IPS-18c (cell line): Measurements from ENCODE around the gene RAET1L.
"Not testable (repeated sequence)": the region's sequence is repeated elsewhere in the genome, so short reads cannot be mapped to it uniquely, and the experiment has no call there.

Source experiments
- H3K4me3 ChIP-seq: 2 replicates; pipeline ENCODE4 v1.7.0; 2013; ENCODE audit warnings: low read depth, mild to moderate bottlenecking, low read length, moderate library complexity; ENCODE audit not compliant: insufficient read depth
- H3K9me3 ChIP-seq: one replicate; pipeline ENCODE4 v1.6.1; 2013; ENCODE audit warnings: mild to moderate bottlenecking, low read length, moderate library complexity; ENCODE audit not compliant: control insufficient read depth, insufficient read depth

Gene RAET1L

DNA sequence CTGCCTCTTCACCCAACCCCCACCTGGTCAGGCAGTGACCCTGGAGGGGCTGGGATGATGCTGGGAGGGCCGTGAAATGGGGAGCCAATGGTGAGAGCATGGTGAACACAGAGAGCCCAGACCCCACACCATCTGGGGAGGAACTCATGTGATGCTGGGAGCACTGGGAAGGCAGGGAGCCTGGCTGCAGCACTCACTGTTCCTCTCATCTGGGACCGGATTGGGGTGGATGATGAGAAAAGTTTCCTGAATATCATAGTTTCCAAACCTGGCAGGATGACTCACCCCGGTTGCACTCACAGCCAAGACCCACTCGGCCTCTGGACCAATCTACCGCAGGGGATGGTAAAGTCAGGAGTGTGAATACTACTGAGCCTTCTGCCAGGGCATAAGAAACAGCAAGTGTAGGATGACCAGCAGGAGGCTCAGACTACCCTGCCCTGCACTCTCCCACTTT, 39.8 kb downstream of the RAET1L start:
- H3K9me3 ChIP-seq: no peaks in the 10 kb centered on the region
- H3K4me3 ChIP-seq: no peak overlapping the region

DNA sequence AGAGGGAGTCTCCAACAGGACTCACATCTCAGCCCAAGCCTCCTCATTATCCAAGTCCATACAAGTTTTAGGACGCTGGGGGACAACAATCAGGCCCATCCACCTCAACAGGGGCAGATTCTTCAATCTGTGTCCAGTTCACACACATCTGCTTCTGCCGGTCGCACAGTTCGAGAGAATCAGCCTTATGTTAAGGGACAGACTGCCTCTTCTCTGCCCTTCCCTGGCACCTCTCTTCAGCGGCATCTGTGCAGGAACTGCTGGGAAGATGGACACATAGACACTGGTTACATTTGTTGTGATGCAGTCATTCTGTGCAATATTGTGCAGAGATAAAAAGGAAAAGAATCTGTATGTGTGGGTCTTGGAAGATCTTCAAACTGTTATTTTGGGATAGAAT, 40.6 kb downstream of the RAET1L start:
- Histone ChIP-seq H3K9me3 (no peaks in the 10 kb centered on the region), H3K4me3 (no peak overlapping the region)

DNA sequence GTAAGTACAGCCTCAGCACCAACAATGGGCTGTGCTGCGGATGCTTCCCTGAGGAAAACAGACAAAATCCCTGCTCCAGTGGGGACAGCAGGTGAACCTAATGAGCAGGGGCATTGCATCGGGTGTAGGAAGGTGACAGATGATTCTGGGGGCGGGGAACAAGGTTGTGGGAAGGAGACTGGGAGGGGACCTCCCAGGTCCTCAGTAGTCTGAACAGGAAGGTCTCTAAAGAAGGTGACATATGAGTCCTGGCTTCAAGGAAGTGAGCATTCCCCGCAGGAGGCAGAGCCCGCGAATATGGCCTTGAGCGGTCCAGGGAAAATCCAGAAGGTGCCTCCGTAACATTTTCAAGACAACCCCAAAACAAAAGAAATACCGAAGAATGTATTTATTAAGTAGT, 42.2 kb downstream of the RAET1L start:
- Histone ChIP-seq H3K9me3 (no peaks in the 10 kb centered on the region), H3K4me3 (no peak overlapping the region)

DNA sequence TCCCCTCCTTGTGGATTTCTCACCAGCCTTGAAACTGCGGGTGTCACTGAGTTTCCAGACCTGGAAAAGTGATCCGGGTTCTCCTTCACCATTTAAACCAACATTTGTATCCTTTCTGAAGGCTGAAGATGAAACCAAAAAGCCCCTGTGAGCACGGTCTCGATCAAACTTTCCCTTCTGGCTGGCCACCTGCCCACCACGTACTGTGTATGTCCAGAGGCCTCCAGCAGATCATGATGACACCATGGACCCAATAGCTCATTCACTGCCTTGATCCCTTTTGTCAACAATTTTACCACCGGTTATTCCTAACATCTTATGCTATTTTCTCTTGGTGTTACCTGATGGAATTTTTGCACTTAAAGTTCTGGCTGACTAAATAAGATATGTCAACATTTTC, 46.0 kb downstream of the RAET1L start:
- no peak overlapping the region for H3K4me3 ChIP-seq
- H3K9me3 ChIP-seq: no peaks in the 10 kb centered on the region

DNA sequence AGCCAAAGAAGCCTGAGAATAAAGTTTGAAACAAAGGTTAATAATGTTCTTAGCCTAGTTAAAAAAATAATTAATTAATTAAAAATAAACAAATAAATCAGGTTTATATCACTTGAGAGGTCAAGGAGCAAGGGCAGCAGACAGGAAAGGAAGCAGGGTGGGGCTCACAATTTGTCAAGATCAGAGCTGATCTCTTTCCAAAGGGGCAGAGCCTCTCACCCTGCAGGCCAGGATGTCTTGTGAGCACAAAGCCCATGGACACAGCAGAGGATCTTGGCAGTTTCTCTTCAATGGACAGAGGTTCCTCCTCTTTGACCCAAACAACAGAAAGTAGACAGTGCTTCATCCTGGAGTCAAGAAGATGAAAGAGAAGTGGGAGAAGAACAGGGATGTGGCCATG, 46.7 kb downstream of the RAET1L start:
- Histone ChIP-seq H3K9me3 (no peaks in the 10 kb centered on the region), H3K4me3 (no peak overlapping the region)

DNA sequence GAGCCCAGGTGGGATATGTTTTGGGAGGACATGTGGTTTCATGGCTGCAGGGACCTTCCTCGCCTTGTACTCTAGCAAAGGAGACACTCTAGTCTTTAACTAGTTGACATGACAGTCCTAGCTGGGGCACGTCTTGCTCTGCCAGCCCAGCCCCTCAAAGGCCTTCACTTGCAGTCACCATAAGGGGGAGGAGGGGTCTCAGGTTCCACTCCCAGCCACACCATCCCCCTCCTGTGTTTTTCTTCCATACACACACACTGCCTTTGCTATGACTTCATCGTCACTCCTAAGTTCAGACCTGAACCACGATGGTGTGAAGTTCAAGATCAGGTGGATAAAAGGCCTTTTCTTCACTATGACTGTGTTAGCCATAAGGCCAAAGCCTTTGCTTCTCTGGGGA, 48.1 kb downstream of the RAET1L start:
- no peak overlapping the region for H3K4me3 ChIP-seq
- no peaks in the 10 kb centered on the region for H3K9me3 ChIP-seq

DNA sequence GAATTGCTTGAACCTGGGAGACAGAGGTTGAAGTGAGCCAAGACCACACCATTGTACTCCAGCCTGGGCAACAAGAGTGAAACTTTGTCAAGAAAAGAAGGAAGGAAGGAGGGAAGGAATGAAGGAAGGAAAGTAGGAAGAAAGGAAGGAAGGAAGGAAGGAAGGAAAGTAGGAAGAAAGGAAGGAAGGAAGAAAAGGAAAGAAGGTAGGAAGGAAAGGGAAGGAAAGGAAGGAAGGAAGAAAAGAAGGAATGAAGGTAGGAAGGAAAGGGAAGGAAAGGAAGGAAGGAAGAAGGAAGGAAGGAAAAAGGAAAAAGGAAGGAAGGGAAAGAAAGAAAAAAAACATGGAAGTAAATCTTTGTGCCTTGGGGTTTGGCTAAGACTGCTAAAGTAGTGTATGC, 49.9 kb downstream of the RAET1L start:
- Histone ChIP-seq H3K9me3 (no peaks in the 10 kb centered on the region), H3K4me3 (no peak overlapping the region)

DNA sequence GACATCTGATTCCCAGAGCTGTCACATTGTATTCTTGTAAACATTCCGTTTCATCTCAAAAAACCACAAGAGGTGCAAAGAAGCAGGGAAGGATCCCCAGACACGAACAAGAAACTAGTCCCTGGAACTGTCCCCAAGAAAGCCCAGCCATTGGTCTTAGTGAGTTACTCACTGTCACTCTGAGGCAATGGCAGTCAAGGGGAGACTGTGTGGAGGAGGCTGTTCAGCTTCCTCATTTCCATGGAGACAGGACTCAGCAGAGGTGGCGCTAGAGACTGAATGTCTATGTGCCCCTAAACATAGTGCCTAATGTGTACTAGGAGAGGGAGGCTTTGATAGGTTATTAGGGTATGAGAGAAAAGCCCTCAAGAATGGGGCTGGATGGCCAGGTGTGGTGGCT, 50.5 kb downstream of the RAET1L start:
- Histone ChIP-seq H3K9me3 (no peaks in the 10 kb centered on the region), H3K4me3 (no peak overlapping the region)

DNA sequence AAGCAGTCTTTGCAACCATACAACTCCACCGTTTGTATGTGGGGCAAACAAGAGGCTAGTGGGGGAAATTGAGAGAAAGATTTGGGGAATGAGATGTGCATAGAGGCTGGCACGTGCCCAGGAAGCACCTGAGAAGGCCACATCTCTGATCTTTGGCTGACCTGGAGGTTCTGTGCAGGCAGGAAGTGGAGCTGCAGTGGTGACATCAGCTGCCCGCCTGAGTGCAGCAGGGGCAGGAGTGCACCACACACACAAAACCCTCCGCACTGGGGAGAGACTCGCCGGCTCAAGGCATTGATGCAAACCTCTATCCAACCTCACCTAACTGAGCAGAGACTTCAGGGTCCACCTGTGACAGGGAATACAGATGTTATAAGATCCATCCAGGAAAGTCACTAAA, 50.9 kb downstream of the RAET1L start:
- H3K4me3 ChIP-seq: not testable (repeated sequence)

DNA sequence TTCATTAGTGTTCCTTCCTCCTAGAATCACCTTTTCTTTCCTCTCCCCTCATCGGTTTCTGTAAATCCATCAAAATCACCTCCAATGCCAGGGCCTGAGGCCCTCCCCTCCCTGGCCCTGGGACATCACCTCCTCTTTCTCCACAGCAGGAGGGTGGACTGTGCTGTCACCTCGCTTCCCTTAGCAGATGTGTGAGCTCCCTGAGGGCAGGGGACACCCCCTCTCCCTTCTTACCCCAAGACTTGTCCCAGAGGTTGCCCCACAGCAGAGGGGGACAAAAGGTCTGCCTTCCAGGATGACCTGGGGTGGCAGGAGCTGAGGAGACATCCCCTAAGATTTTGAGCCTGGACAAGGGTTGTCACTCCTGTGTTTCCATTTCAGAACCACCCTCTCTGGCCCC, 55.7 kb downstream of the RAET1L start:
- Histone ChIP-seq H3K9me3 (no peaks in the 10 kb centered on the region), H3K4me3 (no peak overlapping the region)

More for the DNA sequence above, 50.9 kb downstream of the RAET1L start:
- not testable (repeated sequence) for H3K9me3 ChIP-seq

DNA sequence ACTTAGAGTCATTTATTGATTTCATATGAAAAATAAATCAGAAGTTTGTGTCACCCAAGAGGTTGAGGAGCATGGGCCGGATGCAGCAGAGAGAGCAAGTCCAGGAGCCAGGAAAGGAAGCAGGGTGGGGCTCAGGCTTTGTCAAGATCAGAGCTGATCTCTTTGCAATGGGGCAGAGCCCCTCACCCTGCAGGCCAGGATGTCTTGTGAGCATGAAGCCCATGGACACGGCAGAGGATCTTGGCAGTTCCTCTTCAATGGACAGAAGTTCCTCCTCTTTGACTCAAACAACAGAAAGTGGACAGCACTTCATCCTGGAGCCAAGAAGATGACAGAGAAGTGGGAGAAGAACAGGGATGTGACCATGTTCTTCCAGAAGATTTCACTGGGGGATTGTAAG, 56.4 kb downstream of the RAET1L start:
- H3K4me3 ChIP-seq, H3K9me3 ChIP-seq: not testable (repeated sequence)
